COR-L47 (cell line): Measurements from ENCODE around the gene ECM2.
A peak's percentile ranks its signal among the peaks of the same experiment; 100 is the strongest.

Experiments used
- DNase-seq: peaks from one replicate; lab custom pipeline; 2025; lab: John Stamatoyannopoulos, UW

The ECM2 gene

DNA sequence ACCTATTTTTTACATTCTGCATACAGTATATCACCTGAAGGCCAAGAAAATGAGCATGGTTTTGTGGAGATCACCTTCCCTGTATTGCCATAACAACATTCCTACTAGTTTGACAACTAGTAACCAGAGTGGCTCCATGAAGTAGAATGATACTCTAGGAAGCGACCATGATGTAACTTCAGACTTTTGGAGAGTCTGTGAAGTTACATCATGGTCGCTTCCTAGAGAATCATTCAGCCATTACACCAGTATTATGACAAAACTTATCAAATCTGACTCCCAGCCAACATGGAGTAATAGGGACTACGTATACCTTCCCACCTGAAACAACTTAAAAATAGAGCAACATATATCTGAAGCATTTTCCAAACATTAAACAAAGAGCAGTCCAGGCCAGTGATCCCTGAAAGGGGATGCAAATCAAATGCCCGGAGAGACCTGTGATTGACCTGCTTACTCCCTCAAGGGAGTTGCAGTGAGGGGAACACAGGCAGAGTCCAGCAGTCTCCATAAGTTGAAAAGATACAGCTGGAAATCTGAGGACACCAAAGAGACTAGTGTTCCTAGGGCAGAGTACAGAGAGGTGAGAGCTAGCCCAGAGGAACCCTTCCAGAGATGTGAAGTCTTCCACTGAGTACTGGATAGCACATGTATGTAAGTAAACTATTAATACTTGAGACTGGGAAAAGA is 7.8 kb downstream of the ECM2 start:
- DNase-seq: no peak

DNA sequence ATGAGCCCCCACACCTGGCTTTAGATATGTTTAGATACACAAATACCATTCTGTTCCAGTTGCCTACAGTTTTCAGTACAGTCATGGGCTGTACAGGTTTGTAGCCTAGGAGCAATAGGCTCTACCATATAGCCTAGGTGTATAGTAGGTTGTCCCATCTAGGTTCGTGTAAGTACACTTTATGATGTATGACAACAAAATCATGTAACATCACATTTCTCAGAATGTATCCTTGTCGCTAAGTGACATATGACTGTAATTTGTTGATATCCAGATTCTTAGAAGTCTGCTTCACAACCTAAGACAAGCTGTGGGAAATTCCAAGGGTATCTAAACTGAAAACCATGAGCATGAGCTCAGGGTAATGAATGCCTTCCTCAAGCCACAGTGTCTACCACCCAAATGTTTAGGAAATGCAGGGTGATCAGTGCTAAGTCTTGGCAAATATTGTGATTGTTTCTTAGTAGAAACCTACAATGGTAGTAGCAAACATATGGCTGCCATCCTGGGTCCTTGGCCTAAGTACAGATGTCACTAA is 8.4 kb downstream of the ECM2 start:
- DNase-seq: no peak

DNA sequence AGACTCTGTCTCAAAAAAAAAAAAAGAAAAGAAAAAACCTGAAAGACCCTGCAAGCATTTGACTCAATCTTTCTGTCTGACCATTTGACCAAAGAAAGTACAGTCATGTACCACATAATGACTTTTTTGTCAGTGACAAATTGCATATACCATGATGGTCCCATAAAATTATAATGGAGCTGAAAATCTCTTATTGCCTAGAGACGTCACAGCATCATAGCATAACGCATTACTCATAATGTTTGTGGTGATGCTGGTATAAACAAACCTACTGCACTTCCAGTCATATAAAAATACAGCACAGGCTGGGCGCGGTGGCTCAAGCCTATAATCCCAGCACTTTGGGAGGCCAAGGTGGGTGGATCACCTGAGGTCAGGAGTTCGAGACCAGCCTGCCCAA is 10.5 kb downstream of the ECM2 start:
- DNase-seq: no peak

DNA sequence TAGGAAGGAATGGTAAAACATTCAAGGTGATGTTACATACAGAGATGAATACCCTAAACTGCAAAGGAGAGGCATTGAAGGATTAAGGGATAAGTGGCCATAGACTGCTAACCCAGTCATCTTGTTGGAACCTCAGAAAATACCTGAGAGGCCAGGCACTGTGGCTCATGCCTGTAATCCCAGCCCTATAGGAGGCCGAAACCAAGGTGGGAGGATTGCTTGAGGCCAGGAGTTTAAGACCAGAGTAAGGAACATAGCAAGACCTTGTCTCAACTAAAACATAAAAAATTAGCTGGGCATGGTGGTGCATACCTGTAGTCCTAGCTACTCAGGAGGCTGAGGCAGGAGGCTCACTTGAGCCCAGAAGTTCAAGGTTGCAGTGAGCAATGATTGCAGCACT is 10.9 kb downstream of the ECM2 start:
- no peak for DNase-seq

- no peak for DNase-seq
Measured at GRCh38 chr9:92522983-92523970, 12.5 kb downstream of the ECM2 start.

- no peak for DNase-seq
Measured at GRCh38 chr9:92520837-92521236, 15.0 kb downstream of the ECM2 start.

DNA sequence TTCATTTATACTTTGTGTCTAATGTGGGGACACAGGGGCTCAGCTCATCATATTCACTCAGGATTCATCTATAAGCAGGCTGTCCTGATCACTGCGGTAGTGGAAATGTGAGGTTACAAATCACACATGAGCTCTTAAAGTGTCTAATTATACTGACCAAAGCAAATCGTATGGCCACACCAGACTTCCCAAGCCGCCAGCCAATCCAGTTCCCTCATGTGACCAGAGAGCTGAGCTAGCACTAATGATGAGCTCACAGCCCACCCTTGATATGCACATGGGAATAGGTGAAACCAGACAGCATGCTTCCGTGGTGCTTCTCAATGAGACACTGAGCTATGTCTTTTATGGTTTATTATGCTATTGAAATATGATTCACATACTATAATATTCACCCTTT is 17.6 kb downstream of the ECM2 start:
- DNase-seq: no peak

DNA sequence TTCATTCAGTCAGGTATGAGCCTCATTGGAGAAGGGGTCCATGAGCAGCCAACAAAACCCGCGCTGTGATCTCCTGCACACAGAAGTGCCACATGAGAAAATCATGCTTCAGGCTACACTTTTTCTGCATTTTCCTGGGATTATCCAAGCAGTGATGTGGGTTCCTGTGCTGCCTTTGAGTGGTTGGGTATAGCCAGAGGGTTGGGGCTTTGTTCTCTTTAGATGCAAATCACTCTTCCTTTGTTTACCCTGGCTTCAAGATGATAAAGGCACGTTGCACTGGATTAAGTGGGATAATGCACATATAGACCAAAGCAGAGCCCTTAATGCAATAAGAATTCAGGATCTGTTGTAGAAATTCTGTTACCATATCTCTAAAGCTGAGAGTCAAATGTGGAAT is 18.7 kb downstream of the ECM2 start:
- no peak for DNase-seq

DNA sequence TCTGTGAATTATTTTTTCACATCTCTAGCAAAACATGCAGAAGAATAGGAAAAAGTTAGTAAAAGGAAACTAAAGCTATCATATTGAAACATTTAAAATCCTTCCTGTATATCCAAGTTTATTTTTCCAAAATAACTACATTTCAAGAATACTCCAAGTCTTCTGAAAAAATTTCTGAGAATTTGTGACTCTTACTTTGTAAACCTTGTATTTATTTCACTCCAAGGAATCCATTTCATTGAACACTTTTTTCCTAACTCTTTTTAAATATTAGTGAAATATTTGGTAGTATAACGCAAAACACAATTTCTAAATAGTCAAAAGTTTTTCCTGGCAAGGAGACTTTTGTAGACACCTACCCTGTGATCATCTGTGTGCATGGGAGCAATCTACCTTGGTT is 19.3 kb downstream of the ECM2 start:
- no peak for DNase-seq

DNA sequence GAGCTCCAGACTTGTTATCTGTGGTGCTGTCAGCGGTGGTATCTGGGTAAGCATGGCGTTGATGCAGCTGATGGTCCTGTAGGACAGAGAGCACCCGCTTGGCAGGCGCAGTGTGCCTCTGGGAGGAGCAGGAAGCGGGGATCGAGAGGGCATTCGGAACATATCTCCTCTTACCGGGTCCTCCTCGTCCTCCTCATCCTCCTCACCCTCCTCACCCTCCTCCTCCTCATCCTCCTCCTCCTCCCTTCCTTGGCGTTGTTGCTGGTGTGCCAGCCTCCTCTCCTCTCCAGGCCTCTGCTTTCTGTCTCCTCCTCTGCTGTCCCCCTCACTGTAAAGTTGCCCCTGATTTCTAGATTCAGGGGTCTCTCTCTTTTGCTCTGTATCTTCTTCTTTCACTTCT is 21.2 kb downstream of the ECM2 start:
- no peak for DNase-seq

- DNase-seq: no peak
Measured at GRCh38 chr9:92513349-92513748, 22.4 kb downstream of the ECM2 start.

GRCh38 chr9:92512622-92513021 is 23.2 kb downstream of the ECM2 start:
- DNase-seq: no peak

DNA sequence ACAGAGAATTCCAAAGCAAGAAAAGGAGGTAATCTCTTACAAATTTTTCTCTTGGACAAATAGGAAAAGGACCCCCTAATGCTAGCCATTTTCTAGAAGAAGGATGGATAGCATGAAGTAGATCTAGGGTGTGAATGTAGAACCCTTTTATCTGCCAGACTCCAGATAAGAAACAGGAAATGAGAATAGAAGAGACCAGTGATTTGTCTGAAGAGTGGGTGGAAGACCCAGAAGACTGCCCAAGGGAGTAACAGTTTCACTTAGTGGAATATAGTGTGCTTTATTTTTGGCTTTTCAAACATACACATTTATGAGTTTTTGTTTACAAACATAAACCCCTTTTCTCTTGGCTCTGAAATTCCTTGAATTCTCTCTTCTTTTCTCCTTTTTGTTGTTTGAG is 25.0 kb downstream of the ECM2 start:
- no peak for DNase-seq

DNA sequence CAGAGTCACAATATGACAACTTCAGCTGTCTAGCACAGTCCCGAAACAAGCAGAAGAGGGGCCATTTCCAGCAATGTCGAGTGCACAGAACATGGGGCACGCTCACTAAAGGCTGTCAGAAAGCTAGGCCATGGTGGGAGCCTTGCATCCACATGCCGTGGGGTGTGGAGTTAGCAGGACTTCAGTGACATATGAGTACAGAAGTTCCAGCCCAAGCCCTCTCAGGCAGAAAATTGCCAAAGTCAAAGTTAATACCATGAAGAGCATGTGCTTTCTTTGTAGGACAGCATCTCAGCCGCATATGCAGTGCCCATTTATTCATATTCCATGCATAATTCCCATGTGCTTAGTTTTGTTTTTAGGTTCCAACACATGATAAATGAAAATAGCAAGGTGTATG is 26.7 kb downstream of the ECM2 start:
- no peak for DNase-seq

DNA sequence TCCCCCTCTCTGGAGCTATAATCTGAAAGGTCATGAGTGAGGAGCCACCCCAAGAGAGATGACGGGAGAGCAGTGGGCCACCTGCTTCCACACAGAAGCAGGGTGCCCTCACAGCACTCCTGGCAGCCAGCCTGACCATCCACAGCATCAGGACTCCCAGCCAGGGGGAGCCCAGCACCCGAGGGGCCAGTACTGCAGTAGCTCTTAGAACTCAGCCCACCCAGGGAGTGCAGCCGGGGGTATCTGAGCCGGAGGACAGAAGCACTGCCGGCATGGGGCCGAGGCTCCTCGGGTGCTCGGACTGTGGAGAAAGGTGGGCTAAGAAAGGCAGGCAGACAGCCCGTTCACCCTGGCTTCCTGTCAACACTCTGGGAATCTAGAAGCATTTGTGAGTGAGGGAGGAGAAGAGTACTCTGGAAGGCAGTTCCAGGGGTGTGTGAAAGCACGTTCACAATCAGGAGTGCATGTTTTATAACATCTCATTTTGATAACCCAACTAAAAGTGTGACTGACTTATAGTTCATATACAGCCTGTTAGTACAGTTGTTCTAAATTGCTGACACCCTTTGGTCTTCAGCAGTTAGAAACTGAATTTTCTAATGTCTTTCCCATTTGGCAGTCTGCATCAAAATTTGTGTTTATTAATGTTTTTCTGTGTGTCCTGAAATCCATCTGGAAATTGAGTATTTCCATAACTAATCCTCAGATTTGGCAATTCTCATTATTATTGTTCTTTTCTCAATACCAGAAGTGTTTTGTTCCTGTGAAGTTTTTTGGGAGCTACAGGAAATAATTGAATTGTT is 27.6 kb downstream of the ECM2 start:
- DNase-seq: no peak

GRCh38 chr9:92507496-92507895 is 28.3 kb downstream of the ECM2 start:
- peak; percentile 2 for DNase-seq

GRCh38 chr9:92507005-92507404 is 28.8 kb downstream of the ECM2 start:
- DNase-seq: no peak

DNA sequence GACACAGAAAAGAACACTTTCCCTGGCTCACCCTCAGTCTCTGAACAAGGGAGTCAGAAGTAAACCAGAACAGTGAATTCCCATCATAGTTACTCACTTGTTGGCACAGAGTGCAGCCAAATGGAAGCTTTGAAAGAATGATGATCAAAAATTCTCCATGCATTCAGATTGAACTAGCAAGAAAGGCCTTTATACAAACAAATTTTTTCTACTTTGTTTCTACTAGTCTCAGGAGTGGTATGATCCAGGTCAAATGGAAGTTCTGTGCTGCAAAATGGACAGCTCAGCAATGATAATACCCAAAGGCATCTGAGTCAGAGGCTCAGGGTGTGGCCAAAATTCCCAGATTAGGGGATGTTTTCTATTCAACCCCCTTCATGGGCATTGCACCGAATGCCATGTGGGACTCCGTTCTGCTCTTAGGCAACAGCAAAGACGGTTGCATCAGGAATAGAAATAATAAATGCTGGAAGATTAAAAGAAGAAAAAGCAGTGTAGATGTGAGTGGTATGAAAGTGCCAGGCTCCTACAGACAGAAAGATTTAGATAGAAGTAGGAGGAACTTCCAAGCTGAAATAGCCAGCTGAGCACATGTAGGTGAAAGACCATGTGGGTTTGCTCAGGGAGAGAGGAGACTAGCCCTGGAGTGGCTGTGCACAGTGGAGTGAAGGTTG is 29.5 kb downstream of the ECM2 start:
- no peak for DNase-seq

- DNase-seq: no peak
Measured at GRCh38 chr9:92504881-92505280, 30.9 kb downstream of the ECM2 start.

GRCh38 chr9:92503156-92503555 is 32.6 kb downstream of the ECM2 start:
- no peak for DNase-seq

GRCh38 chr9:92501671-92502393 is 34.0 kb downstream of the ECM2 start:
- DNase-seq: no peak
